ENCODE measurements around the gene ARID3A.

Gene ARID3A

DNA sequence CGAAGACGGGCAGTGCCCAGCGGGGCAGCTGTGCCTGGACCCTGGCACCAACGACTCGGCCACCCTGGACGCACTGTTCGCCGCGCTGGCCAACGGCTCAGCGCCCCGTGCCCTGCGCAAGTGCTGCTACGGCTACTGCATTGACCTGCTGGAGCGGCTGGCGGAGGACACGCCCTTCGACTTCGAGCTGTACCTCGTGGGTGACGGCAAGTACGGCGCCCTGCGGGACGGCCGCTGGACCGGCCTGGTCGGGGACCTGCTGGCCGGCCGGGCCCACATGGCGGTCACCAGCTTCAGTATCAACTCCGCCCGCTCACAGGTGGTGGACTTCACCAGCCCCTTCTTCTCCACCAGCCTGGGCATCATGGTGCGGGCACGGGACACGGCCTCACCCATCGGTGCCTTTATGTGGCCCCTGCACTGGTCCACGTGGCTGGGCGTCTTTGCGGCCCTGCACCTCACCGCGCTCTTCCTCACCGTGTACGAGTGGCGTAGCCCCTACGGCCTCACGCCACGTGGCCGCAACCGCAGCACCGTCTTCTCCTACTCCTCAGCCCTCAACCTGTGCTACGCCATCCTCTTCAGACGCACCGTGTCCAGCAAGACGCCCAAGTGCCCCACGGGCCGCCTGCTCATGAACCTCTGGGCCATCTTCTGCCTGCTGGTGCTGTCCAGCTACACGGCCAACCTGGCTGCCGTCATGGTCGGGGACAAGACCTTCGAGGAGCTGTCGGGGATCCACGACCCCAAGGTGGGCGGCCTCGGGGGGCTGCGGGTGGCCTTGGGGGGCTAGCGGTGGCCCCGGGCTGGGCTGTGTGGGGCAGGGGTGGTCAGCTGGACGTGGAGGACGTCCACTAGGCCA is 79.2 kb downstream of the ARID3A start:
- no peak overlapping the region for H3K4me3 ChIP-seq
- peaks cover 0 to 41% of the 10 kb centered on the region in 2 donors for H3K27me3 ChIP-seq
- TF ChIP-seq, protein P1, sequence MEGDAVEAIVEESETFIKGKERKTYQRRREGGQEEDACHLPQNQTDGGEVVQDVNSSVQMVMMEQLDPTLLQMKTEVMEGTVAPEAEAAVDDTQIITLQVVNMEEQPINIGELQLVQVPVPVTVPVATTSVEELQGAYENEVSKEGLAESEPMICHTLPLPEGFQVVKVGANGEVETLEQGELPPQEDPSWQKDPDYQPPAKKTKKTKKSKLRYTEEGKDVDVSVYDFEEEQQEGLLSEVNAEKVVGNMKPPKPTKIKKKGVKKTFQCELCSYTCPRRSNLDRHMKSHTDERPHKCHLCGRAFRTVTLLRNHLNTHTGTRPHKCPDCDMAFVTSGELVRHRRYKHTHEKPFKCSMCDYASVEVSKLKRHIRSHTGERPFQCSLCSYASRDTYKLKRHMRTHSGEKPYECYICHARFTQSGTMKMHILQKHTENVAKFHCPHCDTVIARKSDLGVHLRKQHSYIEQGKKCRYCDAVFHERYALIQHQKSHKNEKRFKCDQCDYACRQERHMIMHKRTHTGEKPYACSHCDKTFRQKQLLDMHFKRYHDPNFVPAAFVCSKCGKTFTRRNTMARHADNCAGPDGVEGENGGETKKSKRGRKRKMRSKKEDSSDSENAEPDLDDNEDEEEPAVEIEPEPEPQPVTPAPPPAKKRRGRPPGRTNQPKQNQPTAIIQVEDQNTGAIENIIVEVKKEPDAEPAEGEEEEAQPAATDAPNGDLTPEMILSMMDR (IDR thresholded peaks at IDR 0.05), result no peak
- H3K9me3 ChIP-seq, result no peaks in the 10 kb centered on the region
- peaks cover 0 to 19% (median 10%) of the 10 kb centered on the region in 4 donors for H3K4me1 ChIP-seq
- no peak overlapping the region for H3K27ac ChIP-seq
- intact Hi-C loops (cut with DNase I; ENCODE audit: low total_unique reads), result no loop called here
- no peak for DNase-seq
- H3K36me3 ChIP-seq, result peaks cover 9 to 25% (median 17%) of the 10 kb centered on the region in 3 donors

DNA sequence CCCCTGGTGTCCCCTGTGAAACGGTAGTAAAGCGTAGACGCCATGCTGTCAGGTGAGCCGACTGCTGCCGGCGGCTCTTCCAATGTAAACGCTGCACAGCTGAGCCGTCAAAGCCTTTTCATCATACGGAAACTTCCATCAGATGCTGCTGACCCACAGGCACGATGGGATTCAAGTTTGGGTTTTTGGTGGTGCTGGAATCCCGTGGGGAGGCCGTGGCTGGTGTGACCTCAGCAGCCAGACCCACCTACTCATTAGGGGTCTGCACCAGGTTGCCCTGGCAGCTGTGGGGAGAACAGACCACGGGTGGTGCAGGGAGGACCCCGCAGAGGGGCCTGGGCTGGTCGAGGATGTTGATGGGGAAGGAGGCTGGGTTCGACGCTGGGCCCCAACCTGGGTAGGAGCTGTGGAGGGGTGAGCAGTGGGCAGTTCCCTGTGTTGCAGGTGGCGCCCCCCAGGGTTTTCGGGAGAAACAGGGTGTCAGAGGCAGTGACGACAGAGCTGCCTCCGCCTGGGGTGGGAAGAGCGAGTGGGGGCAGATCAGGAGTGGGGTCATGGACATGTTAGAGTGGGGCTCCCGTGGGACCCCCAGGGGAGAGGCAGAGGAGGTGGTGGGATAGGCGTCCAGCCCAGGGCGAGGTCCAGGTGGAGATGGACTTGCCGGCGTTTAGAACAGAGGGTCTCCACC is 81.0 kb downstream of the ARID3A start:
- no peak overlapping the region for H3K27ac ChIP-seq
- H3K27me3 ChIP-seq, result peaks cover 0 to 24% of the 10 kb centered on the region in 2 donors
- TF ChIP-seq, protein P1 (IDR thresholded peaks at IDR 0.05), result no peak
- no peak for DNase-seq
- peaks cover 27 to 43% (median 35%) of the 10 kb centered on the region in 3 donors for H3K36me3 ChIP-seq
- intact Hi-C loops (cut with DNase I; ENCODE audit: low total_unique reads), result no loop called here
- H3K4me1 ChIP-seq, result peaks cover 0 to under 1% (median 0%) of the 10 kb centered on the region in 4 donors
- H3K4me3 ChIP-seq, result no peak overlapping the region
- H3K9me3 ChIP-seq, result no peaks in the 10 kb centered on the region

DNA sequence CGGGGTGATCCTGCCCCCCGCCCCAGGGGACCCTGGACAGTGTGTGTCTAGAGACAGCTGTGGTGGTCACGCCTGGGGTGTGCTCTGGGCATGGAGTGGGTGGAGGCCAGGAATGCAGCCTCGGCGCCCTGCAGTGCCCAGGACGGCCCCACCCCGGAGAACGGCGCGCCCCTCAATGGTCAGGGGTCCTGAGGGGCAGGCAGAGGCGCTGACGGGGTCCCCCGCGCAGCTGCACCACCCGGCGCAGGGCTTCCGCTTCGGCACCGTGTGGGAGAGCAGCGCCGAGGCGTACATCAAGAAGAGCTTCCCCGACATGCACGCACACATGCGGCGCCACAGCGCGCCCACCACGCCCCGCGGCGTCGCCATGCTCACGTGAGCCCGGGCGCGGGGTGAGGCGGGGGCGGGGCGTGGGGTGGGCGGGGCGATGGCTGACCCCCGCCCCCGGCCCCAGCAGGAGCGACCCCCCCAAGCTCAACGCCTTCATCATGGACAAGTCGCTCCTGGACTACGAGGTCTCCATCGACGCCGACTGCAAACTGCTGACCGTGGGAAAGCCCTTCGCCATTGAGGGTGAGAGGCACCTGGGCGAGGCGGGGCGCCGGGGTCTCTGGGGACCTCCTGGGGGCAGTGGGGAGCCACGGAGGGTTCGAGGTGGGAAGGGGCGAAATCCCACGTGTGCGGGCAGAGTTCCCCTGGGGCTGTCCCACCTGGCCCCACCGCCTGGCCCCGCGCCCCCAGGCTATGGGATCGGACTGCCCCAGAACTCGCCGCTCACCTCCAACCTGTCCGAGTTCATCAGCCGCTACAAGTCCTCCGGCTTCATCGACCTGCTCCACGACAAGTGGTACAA is 81.8 kb downstream of the ARID3A start:
- Histone ChIP-seq H3K36me3 (peaks cover 35 to 51% (median 43%) of the 10 kb centered on the region in 3 donors), H3K27me3 (peaks cover 0 to 19% of the 10 kb centered on the region in 2 donors), H3K27ac (no peak overlapping the region), H3K9me3 (no peaks in the 10 kb centered on the region), H3K4me1 (no peaks in the 10 kb centered on the region), H3K4me3 (no peak overlapping the region)
- TF ChIP-seq, protein P1 (IDR thresholded peaks at IDR 0.05), result no peak
- intact Hi-C loops (cut with DNase I; ENCODE audit: low total_unique reads), result no loop called here
- DNase-seq, result no peak

DNA sequence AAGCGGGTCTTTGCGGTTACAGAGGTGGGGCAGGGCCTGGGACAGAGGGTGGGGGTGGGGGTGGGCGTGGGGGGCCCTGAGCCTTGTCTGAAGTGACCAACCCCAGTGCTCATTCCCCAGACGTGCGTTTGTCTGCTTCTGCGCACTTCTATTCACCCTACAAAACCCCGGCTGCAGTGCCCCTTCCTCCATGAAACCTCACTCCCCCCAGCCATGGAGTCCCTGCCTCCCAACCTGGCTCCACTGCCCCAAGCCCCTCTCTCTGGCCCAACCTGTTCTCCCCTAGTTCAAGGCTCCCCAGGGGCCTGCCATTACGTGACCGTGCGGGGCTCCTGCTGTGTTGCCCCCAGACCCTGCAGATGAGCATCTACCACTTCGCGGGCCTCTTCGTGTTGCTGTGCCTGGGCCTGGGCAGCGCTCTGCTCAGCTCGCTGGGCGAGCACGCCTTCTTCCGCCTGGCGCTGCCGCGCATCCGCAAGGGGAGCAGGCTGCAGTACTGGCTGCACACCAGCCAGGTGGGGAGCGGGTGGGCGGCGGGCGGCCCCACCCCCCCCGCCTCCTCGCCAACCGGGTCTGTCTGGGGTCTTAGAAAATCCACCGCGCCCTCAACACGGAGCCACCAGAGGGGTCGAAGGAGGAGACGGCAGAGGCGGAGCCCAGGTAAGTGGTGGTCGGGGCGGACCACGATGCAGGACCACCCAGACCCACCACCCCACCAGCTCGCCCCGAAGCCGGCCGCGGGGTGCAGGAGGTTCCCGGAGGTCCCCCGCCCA is 82.6 kb downstream of the ARID3A start:
- no peak for DNase-seq

More for the DNA sequence above, 82.6 kb downstream of the ARID3A start:
- TF ChIP-seq, protein P1 (IDR thresholded peaks at IDR 0.05), result no peak
- no peaks in the 10 kb centered on the region for H3K9me3 ChIP-seq
- peaks cover 0 to 10% of the 10 kb centered on the region in 2 donors for H3K27me3 ChIP-seq
- peaks cover 41 to 59% (median 51%) of the 10 kb centered on the region in 3 donors for H3K36me3 ChIP-seq
- H3K4me3 ChIP-seq, result no peak overlapping the region
- intact Hi-C loops (cut with DNase I; ENCODE audit: low total_unique reads), result no loop called here
- no peak overlapping the region for H3K27ac ChIP-seq
- no peaks in the 10 kb centered on the region for H3K4me1 ChIP-seq
